ENCODE data around the gene TMEM163.
"Not testable (repeated sequence)": the region's sequence is repeated elsewhere in the genome, so short reads cannot be mapped to it uniquely, and the experiment has no call there.

The TMEM163 gene

DNA sequence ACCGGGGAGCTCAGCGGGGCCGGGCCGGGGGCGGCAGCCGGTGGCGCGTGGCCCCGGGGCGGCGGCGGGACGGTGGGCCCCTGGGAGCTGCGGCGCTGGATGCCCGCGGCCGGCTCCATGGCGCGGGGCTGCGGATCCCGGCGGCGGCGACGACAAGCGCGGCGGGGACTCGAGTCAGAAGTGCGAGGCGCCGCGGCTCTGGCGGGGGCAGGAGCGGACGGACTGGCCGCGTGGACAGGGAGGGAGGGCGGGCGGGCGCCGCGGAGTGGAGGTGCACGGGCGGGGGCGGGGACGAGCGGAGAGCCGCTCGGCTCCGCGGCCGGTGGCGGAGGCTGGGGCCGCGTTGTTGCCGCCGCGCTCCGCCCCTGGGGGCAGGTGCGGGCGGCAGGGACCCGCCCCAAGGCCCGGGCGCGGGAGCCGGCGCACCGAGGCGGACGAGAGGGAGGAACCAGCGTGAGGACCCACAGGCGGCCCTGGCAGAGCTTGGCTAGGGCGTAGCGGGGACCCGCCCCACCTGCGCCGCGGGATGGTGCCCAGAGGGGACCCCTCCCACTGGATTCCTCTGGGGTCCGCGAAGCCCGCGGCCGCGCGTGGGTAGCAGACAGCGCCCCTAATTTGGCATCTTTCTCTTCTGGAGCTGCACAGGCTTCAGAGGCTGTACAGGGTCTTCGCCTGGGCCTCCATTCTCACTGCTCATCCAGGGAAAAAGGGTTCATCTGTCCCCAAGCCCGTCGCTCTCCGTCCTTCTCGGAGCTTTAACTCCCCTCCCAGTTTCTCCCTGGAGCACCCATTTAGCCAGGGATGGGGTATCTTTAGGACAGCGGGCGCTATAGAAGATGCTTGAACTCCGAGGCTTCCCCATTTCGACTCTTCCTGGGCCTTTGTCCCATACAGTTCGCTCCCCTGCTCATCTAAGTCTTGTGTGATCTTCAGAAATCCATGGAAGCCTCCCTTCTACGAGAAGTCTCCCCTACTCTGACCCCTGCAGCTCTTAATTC, at the start of gene TMEM163:
TMEM163 (minus strand) TSS at position 184 of the 998 bp plus-strand sequence.
- peak in 1 of 2 donors; percentile 50 for DNase-seq

DNA sequence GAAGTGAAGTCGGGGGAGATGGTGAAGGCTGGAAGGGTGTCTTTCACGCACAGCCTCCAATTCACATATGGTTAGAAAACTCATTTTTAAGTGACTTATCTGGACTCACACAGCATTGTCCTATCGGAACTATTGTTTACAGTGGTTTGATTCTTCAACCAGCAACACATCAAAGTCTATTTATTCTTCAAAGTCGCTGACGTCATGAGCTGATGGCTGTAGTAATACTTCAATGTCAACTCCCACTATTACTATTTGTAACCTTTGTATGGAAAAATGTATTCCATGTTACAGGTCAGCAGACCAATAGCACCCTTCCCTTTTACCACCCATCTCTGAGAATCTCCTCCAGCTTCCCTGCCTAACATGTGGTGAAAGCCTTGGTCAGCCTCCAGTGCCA, 47.8 kb upstream of the TMEM163 start:
- no peak for DNase-seq

DNA sequence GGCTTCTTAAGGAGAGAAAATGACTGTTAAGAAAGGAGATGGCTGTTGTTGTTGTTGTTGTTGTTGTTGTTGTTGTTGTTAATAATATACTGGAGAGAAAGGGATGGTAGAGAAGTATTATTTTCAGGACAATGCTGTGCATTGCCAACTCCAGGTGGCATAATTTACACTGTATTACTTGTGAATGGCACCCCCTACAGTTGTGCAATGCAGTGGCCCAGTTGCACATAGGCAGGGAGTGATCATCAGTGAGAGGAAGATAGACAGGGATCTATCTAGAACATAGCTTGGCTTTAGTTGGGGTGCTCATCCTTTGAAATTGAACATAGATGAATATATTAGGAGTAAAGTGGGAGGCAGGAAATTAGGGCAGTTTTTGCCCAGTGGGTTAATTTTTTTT, 47.2 kb upstream of the TMEM163 start:
- DNase-seq: no peak

DNA sequence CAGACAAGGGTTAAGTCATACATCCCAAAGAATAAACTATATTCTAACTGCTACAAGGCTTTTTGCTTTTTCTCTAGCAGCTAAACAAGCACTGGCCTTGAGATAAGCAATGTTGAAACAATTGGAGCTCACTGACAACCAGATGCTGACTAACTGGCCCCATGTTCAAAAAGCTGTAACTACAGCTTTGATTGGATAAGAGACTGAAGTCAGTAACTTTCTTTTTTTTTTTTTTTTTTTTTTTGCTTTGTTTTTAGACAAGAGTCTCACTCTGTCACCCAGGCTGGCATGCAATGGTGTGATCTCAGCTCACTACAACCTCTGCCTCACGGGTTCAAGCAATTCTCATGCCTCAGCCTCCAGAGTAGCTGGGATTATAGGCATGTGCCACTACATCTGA, 45.4 kb upstream of the TMEM163 start:
- DNase-seq: no peak

DNA sequence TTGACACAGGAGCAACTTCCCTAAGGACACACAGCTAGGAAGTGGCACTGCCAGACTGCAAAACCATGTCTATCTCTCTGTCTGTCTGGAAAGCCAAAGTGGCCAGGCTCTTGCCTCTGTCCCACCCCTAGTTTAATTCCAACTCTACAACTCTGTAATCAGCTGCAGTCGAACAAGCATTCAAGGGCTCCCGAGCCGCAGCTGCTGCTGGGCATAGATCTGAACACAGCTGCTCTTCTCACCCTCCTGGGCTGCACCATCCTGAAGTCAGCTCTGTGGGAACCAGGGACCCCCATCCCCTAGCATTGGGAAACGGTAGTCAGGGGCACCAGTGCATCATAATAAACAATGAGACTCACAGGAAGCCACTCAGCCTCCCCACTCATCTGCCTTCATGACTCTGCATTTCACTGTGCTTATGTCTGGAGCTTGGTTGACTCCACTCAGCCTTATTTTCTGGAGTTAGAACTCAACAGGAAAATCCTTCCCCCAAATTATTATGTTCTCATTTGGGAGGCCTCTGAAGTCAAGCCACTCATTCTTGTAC, 44.4 kb upstream of the TMEM163 start:
- DNase-seq: no peak

DNA sequence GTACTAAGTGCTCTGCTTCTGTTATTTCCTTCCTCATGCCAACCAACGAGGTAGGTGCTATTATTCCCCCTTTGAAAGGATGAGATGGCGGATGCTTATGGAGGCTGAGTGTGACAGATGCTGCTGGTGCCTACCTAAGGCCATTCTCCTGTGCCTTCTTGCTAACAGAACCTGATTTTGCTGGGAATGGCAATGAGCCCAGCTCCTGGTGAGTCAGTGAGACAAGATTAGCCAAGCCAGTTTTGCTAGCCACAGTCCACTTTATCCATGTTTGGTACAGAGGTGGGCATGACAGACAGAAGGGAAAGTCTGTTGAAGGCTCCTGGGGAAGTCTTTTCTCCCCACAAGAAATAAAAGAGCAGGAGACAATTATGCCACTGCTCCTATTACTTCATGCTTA, 43.7 kb upstream of the TMEM163 start:
- no peak for DNase-seq

DNA sequence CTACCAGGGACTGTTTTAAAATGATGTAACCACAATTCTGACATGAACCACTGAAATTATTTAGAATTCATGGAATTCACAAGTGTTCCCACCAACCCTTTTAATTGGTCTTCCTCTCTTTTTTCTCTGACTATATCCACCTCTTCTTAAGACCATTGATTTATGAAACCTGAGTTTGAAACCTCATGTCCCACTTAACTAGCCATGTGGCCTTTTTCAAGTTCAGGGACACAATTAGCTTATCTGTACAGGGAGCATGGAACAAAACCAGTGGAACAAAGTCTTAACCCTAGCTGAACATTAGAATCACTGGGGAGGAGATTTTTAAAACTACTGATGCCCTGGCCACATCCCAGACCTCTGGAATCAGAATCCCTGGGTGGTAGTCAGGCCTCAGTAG, 41.6 kb upstream of the TMEM163 start:
- DNase-seq: no peak

DNA sequence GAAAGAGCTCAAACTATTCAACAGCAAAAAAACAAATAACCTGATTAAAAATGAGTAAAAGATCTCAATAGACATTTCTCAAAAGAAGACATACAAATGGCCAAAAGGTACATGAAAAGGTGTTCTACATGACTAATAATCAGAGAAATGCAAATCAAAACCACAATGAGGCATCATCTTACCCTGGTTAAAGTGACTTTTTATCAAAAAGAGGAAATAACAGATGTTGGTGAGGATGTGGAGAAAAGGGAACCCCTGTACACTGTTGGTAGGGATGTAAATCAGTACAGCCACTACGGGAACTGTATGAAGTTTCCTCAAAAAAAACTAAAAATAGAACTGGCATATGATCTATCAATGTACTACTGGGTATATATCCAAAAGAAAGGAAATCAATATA, 39.8 kb upstream of the TMEM163 start:
- DNase-seq: no peak

DNA sequence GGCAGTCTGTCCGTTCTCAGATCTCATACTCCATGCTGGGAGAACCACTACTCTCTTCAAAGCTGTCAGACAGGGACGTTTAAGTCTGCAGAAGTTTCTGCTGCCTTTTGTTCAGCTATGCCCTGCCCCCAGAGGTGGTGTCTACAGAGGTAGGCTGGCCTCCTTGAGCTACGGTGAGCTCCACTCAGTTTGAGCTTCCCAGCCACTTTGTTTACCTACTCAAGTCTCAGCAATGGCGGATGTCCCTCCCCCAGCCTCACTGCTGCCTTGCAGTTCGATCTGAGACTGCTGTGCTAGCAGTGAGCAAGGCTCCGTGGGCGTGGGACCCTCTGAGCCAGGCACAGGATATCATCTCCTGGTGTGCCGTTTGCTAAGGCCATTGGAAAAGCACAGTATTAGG, 33.2 kb upstream of the TMEM163 start:
- DNase-seq: not testable (repeated sequence)

DNA sequence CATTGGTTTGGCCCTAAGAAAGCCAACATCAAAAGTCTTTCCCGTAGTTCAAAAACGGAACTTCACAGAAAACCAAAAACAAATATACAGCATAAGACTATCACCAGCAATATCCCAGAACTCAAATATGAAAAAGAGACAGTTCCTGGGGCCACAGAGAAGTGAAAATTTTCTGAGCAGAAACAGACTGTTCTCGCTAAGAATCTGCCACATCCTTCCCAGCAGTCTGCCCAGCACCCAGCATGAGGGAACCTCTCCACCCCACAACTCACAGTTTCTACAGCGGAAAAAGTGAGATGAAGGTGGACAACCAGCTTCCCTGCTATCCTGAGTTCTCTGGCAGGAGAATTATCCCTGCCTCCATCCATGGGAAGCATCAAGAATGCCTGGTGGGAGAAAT, 26.7 kb upstream of the TMEM163 start:
- no peak for DNase-seq

DNA sequence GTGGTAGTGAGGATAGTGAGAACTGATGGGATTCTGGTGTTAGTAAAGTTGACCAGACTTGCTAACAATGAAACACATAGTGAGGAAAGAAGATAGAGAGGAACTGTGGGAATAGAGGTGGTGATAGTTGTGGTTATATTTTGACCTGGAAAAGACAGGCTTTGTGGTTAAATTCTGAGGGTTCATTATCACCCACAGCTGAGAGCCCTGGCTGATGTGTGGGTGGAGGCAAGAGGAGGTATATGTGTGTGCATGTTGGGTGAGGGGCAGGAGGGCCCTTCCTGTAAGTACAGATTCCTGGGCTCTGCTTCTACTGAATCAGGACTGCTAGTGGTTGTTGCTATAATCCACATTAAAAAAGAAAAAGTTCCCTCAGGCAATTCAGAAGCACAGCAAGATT, 26.2 kb upstream of the TMEM163 start:
- no peak for DNase-seq

DNA sequence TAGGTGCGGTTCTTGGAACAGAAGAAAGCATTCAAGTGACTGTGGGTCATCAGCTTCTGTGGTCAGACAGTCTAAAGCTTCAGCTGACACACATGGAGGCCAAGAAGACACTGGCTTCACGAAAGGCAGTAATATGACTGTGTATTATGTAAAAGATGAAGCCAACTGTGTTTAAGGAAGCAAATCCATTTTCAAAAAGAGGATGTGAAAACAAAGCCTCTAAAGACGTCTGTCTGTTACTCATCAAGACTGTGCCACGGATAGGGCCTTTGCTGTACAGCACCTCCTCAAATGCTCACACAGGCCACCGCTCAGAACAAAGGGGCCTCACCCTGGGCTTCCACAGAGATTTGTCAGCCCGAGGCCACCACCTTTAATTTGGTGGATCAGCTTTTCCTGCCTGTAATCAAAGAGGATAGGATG, 21.1 kb upstream of the TMEM163 start:
- DNase-seq: peak; percentile 15 to 78

DNA sequence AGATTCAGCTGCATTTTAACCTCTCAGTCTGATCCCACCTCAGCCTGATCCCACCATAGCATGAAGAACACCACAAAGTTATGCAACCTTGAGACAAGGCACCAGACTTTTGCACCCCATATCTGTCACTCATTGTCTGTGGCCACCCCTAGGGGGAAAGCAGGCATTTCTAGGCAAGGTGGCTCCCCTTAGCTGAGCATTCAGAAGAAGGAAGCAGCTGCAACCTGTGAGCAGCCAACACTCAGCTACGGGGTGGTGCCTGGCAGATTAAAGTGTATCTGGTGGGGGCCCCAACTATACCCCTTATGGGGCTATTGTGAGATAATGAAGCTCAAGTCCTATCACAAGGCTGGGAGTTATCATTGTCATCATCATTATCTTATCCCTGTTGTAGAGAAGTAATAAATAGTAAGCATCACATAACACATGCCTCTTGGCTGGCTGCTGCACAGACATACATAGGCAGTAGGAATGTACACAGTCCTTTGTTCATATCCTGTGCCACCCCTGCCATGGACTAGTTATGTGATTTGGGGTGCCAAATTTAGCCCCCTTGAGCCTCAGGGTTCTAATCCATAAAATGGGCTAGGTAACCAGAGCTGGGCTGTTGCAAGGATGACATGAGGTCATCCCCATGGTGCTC, 20.6 kb upstream of the TMEM163 start:
- DNase-seq: peak in 1 of 2 donors; percentile 45

DNA sequence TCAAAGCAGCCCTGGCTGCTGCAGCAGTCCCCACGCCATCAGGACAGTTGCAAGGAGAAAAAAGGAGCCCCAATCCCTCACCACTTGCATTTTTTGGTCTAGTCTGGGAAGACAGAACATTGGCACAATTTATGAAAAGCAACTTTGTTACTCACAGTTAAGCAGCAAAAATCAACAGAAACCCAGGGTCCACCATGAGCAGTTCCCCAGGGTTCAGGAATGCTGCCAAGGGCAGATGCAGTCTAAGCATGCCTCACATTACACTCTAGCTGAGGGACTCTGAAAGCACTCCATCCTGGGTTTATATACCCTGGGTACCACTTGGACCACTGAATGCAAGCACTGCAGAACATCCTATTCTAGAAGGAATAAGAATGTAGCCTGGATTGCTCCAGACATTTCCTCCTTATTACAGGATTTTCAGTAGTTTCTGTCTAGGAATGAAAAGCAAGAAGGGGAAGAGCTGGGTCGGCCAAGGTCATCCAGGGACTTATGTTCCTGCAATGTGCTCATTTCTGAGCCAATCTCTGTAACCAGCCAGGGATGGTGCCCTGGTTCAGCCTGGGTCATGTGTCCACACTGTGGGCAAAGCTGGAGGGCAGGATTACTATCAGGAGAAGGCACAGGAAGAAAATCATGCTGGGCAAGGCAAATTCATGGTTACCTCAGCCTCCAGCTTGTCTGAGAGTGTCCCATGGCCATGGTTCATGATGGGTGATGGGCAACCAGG, 19.5 kb upstream of the TMEM163 start:
- no peak for DNase-seq

DNA sequence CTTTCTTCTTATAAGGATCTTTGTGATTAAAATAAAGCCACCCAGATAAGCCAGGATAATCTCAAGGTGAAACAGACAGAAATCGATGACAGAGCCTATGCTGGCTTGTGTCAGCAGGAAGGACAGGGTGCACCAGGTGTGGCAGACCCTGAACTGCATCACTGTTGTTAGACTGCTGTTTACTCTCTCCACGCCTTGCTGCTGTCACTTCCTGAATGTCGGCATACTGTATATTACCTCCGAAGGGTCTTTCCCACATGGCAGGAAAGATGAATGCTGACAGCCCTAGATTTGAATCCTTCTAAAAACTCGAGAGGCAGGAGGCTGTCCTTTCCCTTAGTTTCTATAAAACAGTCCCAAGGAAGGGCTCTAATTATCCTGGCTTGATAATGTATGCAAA, 18.9 kb upstream of the TMEM163 start:
- peak in 1 of 2 donors; percentile 46 for DNase-seq

DNA sequence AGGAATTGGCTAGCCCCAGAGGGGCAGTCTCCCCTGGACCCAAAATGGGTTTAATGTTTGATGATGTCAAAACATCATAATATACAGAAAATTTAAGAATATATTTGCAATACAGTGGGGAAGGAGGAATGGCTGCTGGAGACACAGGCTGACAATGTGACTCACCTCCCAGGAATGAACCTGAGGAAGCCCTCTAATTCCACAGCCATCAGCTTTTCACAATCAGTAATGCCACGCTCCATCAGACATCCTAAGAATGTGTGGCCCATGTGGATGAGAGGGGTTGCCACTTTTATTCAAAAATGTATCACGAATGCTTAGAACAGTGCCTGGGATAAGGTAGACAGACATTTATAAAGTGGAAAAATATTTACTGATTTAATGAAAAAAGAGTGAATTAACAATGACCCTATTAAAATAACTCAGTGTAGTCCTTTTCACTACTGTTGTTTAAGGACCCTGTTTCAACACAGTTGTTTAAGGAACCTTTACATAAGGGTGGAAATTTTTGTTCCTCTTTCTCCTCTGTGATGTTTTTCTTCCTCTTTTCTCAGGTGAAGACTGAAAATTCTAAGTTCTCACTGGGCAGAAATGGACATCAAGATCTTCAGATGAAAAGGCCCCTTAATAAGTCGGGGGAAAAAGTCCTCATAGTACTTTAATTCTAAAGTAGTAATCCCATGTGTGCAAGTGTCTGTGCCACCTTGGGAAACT, 17.5 kb upstream of the TMEM163 start:
- no peak for DNase-seq

DNA sequence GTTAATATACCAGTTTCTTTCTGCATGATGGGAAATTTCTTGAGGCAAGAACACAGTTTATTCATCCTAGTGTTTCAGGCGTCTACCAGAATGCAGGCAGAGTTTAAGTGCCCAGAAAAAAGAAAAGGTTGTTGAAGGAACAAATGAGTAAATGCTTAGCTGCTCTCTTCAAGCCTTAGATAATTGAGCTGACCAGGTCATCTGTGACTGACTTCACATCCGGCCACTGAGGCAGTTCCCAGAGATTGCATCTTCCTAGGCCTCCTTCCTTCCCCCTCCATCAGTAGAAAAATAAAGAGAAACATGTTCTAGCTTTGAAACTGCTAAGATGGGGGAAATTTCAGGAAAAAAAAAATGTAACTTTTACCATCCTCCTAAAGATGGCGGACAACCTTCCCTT, 9.4 kb upstream of the TMEM163 start:
- DNase-seq: no peak

DNA sequence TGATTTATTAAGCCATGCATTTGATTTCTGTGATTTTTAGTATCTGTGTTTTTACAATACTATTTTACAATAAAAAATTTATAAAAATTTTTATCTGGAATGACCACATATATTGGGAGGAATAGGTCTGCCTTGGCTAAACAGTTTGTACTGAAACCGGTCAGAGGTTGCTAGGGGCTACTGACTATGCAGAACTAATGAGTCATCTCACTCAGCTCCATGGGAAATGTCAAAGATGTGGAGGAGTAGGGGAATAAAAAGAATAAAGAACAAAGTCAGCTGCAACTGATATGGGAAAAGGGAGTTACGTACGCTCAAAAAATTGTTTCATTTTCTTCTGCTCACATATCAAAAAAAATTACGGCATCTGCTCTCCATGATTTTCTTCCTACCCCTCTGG, 8.6 kb upstream of the TMEM163 start:
- no peak for DNase-seq

DNA sequence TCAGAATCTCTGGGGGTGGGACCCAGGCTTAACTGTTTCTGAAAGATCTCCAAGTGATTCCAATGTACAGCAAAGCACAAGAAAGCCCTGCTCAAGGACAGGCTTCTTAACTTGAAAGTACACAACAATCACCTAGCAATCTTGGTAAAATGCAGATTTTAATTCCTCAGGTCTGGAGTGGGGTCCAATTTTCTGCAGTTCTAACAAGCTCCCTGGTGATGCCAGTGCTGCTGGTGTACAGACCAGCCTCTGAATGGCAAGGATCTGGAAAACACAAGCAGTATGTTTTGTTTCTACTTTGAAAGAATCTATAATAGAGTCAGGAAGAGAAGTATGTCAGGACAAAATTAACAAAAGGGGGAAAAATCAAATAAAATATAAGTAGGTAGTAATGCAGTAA, 7.8 kb upstream of the TMEM163 start:
- DNase-seq: no peak

DNA sequence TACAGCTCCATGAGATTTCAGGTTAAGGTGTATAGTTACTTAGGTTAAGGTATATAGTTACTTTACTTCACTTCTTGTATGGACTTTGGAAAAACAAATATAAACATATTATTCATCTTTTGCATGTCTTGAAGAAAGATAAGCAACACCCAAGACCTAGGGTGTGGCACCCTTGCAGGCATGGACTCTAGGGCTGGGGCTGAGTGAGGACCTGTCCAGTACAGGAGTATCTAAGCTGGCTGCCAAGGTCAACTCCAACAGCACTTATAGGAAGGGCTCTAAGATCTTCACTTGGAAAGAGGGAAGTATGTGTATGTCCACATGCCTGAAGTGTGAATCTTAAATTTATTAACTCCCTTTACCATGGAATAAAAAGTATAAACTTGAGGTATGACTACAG, 7.1 kb upstream of the TMEM163 start:
- no peak for DNase-seq

DNA sequence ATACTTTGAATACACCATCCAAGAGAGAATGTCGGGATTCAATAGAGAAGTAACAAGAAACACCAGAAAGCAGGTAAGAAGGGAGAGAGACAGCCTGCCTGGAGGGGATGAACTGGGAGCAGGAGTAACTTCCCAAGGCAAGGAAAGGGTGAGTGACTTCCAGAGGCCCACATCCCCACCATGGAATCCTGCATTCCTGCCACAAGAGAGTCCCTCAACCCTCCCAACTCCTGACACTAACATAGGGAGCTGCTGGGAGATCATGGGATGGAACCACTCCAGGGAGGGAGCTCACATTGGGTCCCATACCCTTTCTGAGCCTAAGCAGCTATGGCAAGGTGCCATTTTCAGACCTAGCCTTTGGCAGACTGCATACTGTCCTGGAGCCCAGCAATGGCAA, 5.5 kb upstream of the TMEM163 start:
- no peak for DNase-seq

DNA sequence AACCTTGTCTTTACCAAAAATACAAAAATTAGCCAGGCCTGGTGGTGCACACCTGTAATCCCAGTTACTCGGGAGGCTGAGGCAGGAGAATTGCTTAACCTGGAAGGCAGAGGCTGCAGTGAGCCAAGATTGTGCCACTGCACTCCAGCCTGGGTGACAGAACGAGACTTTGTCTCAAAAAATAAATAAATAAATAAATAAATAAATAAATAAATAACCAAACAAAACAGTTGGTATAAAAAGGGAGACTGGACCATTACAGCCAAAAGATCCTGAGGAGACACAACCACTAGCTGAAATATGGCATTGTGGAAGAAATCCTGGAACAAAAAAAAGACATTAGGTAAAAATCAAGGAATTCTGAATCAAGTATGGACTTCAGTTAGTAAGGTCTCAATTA, 4.9 kb upstream of the TMEM163 start:
- not testable (repeated sequence) for DNase-seq

DNA sequence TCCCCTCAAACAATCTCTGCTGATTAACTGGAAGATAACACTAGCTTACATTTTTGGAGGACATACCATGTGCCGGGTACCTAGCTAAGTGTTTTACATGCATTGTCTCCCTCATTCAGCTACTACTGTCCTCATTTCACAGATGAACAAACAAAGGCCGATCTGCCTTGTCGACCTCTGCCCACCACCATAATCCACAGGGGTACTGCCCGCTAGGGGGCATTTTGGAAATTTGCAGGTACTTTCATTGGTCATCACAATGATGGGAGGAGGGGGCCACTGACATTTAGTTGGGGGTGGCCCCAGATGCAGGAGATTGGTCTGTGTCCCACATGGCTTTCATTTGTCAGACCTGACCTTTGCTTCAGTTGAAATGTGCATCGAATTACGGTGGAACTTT, 3.9 kb upstream of the TMEM163 start:
- no peak for DNase-seq
